ENCODE measurements around the gene RGS3. TPM values are rescaled to one million over a fixed set of nuclear protein-coding genes. Genes with fewer than 3 reads are reported as not detected.
A peak's percentile ranks its signal among the peaks of the same experiment; 100 is the strongest.

The RGS3 gene
- polyA plus RNA-seq, 1 of the 3 experiments (the other 2 are of a cell fraction) = 50.6 TPM

- Histone ChIP-seq H3K9ac (peak overlapping the region; percentile 17; the same call in 1 of the 2 replicates), H3K4me1 (ENCODE audit: control insufficient read depth in 1 of 2, insufficient read depth in 2 of 2, low read depth in 1 of 2, low read length in 1 of 2) (peaks cover 32 to 43% of the 10 kb centered on the region in 2 experiments), H3K27me3 (ENCODE audit: insufficient read depth) (no peaks in the 10 kb centered on the region), H3K4me2 (peak overlapping the region; percentile 58; the same call in 1 of the 2 replicates), H2AFZ (ENCODE audit: low read depth) (peak overlapping the region; percentile 68; the same call in 1 of the 2 replicates), H4K20me1 (ENCODE audit: insufficient read depth) (no peaks in the 10 kb centered on the region), H3K27ac (ENCODE audit: low read depth in 2 of 2, low read length in 1 of 2) (peak overlapping the region; percentile 87 to 90), H3K36me3 (replicated peaks in 1 of 2; ENCODE audit: control insufficient read depth in 1 of 2, insufficient read depth in 2 of 2, low read length in 1 of 2) (no peaks in the 10 kb centered on the region), H3K9me2 (no peaks in the 10 kb centered on the region), H3K79me2 (ENCODE audit: insufficient read depth) (no peaks in the 10 kb centered on the region), H3F3A (replicated peaks; ENCODE audit: insufficient read depth) (peaks cover 16% of the 10 kb centered on the region), H3K9me3 (no peaks in the 10 kb centered on the region), H3K4me3 (ENCODE audit: low read depth in 2 of 2, low read length in 1 of 2) (no peak overlapping the region)
- ChIA-PET POLR2A (interaction anchor here (0.7 kb wide), 1 partner anchor 170 kb away, joined by 3 read pairs; the partner anchor contains the start of genes C9orf43 and POLE3), CTCF (interaction anchor here (1.2 to 44.7 kb wide), 8 partner anchors 8 to 279 kb away, joined by 3 to 1335 read pairs (median 24); no protein-coding TSS in a partner anchor)
- 78% methylated on average over 6 of the region's 12 CpGs for WGBS (ENCODE audit: low lambda C conversion rate)
- no peak for TF ChIP-seq TAF1 (IDR thresholded peaks at IDR 0.05; ENCODE audit: borderline replicate concordance, low read depth, low read length)
- TF ChIP-seq NRF1 (IDR thresholded peaks at IDR 0.05; ENCODE audit: low read depth, low read length) = no peak
- no peak for TF ChIP-seq EZH2phosphoT487 (IDR thresholded peaks at IDR 0.05; ENCODE audit: borderline replicate concordance, low read depth)
- TF ChIP-seq ELF1 (IDR thresholded peaks at IDR 0.05) = no peak
- TF ChIP-seq REST (IDR thresholded peaks at IDR 0.05; ENCODE audit: low read depth, low read length) = no peak
- no peak for TF ChIP-seq FOSL2 (IDR thresholded peaks at IDR 0.05; ENCODE audit: borderline replicate concordance, low read depth)
- no peak for TF ChIP-seq TEAD4 (IDR thresholded peaks at IDR 0.05; ENCODE audit: borderline replicate concordance, insufficient read depth)
- no peak for TF ChIP-seq SIN3A (IDR thresholded peaks at IDR 0.05; ENCODE audit: borderline replicate concordance, low read depth, low read length)
- no peak for TF ChIP-seq CTCF (IDR thresholded peaks at IDR 0.05)
- TF ChIP-seq RAD21 (IDR thresholded peaks at IDR 0.05; ENCODE audit: low read length) = no peak
- no peak for DNase-seq
Measured at GRCh38 chr9:113580041-113580953, 116.8 kb downstream of the RGS3 start.
